GM23248 (cell line): ENCODE results near the gene MFAP2.

Experiments
- EZH2 ChIP-seq: fragments of 200-600 bp; sonication (generic); IDR thresholded peaks from 2 replicates; pipeline ENCODE4 v1.6.1; 2018; ENCODE audit warnings: antibody characterized with exemption, mild to moderate bottlenecking; ENCODE audit not compliant: insufficient read depth, poor library complexity, severe bottlenecking
- EZH2phosphoT487 ChIP-seq: fragments of 200-600 bp; sonication (generic); IDR thresholded peaks from 2 replicates; pipeline ENCODE4 v1.6.1; 2018; ENCODE audit warnings: antibody characterized with exemption, moderate library complexity, mild to moderate bottlenecking, low read depth; ENCODE audit not compliant: insufficient read depth

DNA sequence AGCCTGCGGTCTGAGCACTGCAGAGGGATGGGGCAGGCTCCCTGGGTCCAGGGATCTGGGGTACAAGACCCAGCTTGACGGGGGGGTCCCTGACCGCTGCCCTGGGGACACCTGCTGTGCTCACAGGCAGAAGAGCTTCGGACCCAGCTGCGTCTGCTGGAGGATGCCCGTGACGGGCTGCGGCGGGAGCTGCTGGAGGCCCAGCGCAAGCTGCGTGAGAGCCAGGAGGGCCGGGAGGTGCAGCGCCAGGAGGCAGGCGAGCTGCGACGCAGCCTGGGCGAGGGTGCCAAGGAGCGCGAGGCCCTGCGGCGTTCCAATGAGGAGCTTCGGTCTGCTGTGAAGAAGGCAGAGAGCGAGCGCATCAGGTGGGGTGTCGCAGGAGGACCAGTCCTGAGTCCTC is 25.2 kb downstream of the MFAP2 start:
- TF ChIP-seq EZH2 (no peak), EZH2phosphoT487 (no peak)
